ENCODE results near the gene NCOR1. TPM values are rescaled to one million over a fixed set of nuclear protein-coding genes. Genes with fewer than 3 reads are reported as not detected.

The NCOR1 gene
- total RNA-seq, 1 donor from 2014 or later: 152 TPM

- DNase-seq: no peak
- Mint-ChIP-seq H3K36me3 (ENCODE audit: unreplicated experiment) (no peaks in the 10 kb centered on the region), H3K27me3 (ENCODE audit: unreplicated experiment) (no peaks in the 10 kb centered on the region), H3K9me3 (ENCODE audit: unreplicated experiment) (no peaks in the 10 kb centered on the region), H3K4me3 (ENCODE audit: unreplicated experiment) (no peak overlapping the region), H3K4me1 (ENCODE audit: low read depth, unreplicated experiment) (no peaks in the 10 kb centered on the region), H3K27ac (ENCODE audit: unreplicated experiment) (peak overlapping the region; percentile 10)
- TF ChIP-seq CTCF (IDR thresholded peaks at IDR 0.05; ENCODE audit: partially characterized antibody, unreplicated experiment): no peak
Observed at GRCh38 chr17:16074423-16074822, 140.9 kb downstream of the NCOR1 start.

GRCh38 chr17:16073845-16074244 lies 141.5 kb downstream of the NCOR1 start:
- Mint-ChIP-seq H3K4me3 (ENCODE audit: unreplicated experiment) (no peak overlapping the region), H3K27me3 (ENCODE audit: unreplicated experiment) (no peaks in the 10 kb centered on the region), H3K27ac (ENCODE audit: unreplicated experiment) (no peak overlapping the region), H3K9me3 (ENCODE audit: unreplicated experiment) (no peaks in the 10 kb centered on the region), H3K4me1 (ENCODE audit: low read depth, unreplicated experiment) (no peaks in the 10 kb centered on the region), H3K36me3 (ENCODE audit: unreplicated experiment) (no peaks in the 10 kb centered on the region)
- no peak for DNase-seq
- TF ChIP-seq CTCF (IDR thresholded peaks at IDR 0.05; ENCODE audit: partially characterized antibody, unreplicated experiment): no peak

- TF ChIP-seq CTCF (IDR thresholded peaks at IDR 0.05; ENCODE audit: partially characterized antibody, unreplicated experiment): no peak
- H3K27me3 Mint-ChIP-seq (ENCODE audit: unreplicated experiment): no peaks in the 10 kb centered on the region
- H3K27ac Mint-ChIP-seq (ENCODE audit: unreplicated experiment): no peak overlapping the region
- DNase-seq: no peak
- no peak overlapping the region for H3K4me3 Mint-ChIP-seq (ENCODE audit: unreplicated experiment)
- peaks cover under 1% of the 10 kb centered on the region for H3K9me3 Mint-ChIP-seq (ENCODE audit: unreplicated experiment)
- H3K4me1 Mint-ChIP-seq (ENCODE audit: low read depth, unreplicated experiment): no peaks in the 10 kb centered on the region
- no peaks in the 10 kb centered on the region for H3K36me3 Mint-ChIP-seq (ENCODE audit: unreplicated experiment)
Observed at GRCh38 chr17:16072031-16072430, 143.3 kb downstream of the NCOR1 start.

GRCh38 chr17:16068323-16068722 lies 147.0 kb downstream of the NCOR1 start:
- no peak for TF ChIP-seq CTCF (IDR thresholded peaks at IDR 0.05; ENCODE audit: partially characterized antibody, unreplicated experiment)
- Mint-ChIP-seq H3K4me3 (ENCODE audit: unreplicated experiment) (no peak overlapping the region), H3K27me3 (ENCODE audit: unreplicated experiment) (no peaks in the 10 kb centered on the region), H3K36me3 (ENCODE audit: unreplicated experiment) (no peaks in the 10 kb centered on the region), H3K27ac (ENCODE audit: unreplicated experiment) (no peak overlapping the region), H3K4me1 (ENCODE audit: low read depth, unreplicated experiment) (no peaks in the 10 kb centered on the region), H3K9me3 (ENCODE audit: unreplicated experiment) (peaks cover 1% of the 10 kb centered on the region)
- no peak for DNase-seq

- Mint-ChIP-seq H3K27me3 (ENCODE audit: unreplicated experiment) (no peaks in the 10 kb centered on the region), H3K4me3 (ENCODE audit: unreplicated experiment) (no peak overlapping the region), H3K4me1 (ENCODE audit: low read depth, unreplicated experiment) (no peaks in the 10 kb centered on the region), H3K27ac (ENCODE audit: unreplicated experiment) (no peak overlapping the region), H3K9me3 (ENCODE audit: unreplicated experiment) (peaks cover 5% of the 10 kb centered on the region), H3K36me3 (ENCODE audit: unreplicated experiment) (no peaks in the 10 kb centered on the region)
- no peak for TF ChIP-seq CTCF (IDR thresholded peaks at IDR 0.05; ENCODE audit: partially characterized antibody, unreplicated experiment)
- no peak for DNase-seq
Observed at GRCh38 chr17:16066125-16066524, 149.2 kb downstream of the NCOR1 start.

Data from glutamatergic neuron (in vitro differentiated cells).